ACC112 (cell line): ENCODE measurements around the gene IFRD2.
A peak's percentile ranks its signal among the peaks of the same experiment; 100 is the strongest.

Source experiments
- H2AFZ ChIP-seq: fragments of 200-600 bp; sonication (generic); one replicate; pipeline ENCODE4 v1.6.0; 2017; ENCODE audit warnings: antibody characterized with exemption, low read length; ENCODE audit not compliant: unreplicated experiment
- H3K27ac ChIP-seq: fragments of 200-600 bp; sonication (generic); 2 replicates; pipeline ENCODE4 v1.5.1; 2014; ENCODE audit warnings: low read depth, mild to moderate bottlenecking, antibody characterized with exemption, low read length, moderate library complexity
- H3K27me3 ChIP-seq: fragments of 200-600 bp; sonication (generic); 2 replicates; pipeline ENCODE4 v1.6.1; 2014; ENCODE audit warnings: mild to moderate bottlenecking, antibody characterized with exemption, low read length, moderate library complexity, mixed read lengths; ENCODE audit not compliant: insufficient read depth
- H3K36me3 ChIP-seq: fragments of 200-600 bp; sonication (generic); 2 replicates; pipeline ENCODE4 v1.6.1; 2016; ENCODE audit warnings: mild to moderate bottlenecking, antibody characterized with exemption, low read length, moderate library complexity, mixed read lengths; ENCODE audit not compliant: insufficient read depth
- H3K4me1 ChIP-seq: fragments of 200-600 bp; sonication (generic); one replicate; pipeline ENCODE4 v1.6.1; 2016; ENCODE audit warnings: low read length, mixed read lengths; ENCODE audit not compliant: insufficient read depth, unreplicated experiment, control insufficient read depth
- H3K4me3 ChIP-seq: fragments of 200-600 bp; sonication (generic); 2 replicates; pipeline ENCODE4 v1.5.1; 2014; ENCODE audit warnings: mild to moderate bottlenecking, low read depth, low read length
- H3K79me2 ChIP-seq: fragments of 200-600 bp; sonication (generic); one replicate; pipeline ENCODE4 v1.6.0; 2016; ENCODE audit warnings: low read length; ENCODE audit not compliant: control insufficient read depth, unreplicated experiment, insufficient read depth

The IFRD2 gene

GRCh38 chr3:50270422-50271224, 21.6 kb downstream of the IFRD2 start:
- Histone ChIP-seq H3K4me1 (peaks cover 26% of the 10 kb centered on the region), H3K79me2 (no peaks in the 10 kb centered on the region), H3K27me3 (peaks cover 18% of the 10 kb centered on the region), H2AFZ (no peak overlapping the region), H3K4me3 (no peak overlapping the region), H3K36me3 (no peaks in the 10 kb centered on the region), H3K27ac (no peak overlapping the region)

DNA sequence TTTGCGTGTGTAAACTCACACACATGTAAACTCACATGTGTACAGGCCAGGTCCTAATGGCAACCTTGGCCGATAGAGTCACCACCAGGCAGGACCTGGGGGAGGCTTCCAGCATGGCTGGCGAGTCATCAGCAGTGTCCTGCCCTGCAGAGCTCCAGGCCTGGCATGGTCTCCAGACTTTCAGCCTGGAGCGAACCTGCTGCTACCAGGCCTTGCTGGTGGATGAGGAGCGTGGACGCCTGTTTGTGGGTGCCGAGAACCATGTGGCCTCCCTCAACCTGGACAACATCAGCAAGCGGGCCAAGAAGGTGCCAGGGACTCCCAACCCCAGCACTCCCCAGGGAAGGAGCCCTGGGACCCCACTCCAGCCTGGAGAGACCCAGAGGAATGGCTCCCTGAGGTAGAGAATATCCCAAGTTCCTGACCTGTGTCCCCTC, 22.2 kb downstream of the IFRD2 start:
- Histone ChIP-seq H3K36me3 (no peaks in the 10 kb centered on the region), H2AFZ (no peak overlapping the region), H3K27me3 (peaks cover 14% of the 10 kb centered on the region), H3K27ac (no peak overlapping the region), H3K4me1 (peaks cover 30% of the 10 kb centered on the region), H3K4me3 (peak overlapping the region; percentile 39; the same call in 1 of the 2 replicates), H3K79me2 (no peaks in the 10 kb centered on the region)

DNA sequence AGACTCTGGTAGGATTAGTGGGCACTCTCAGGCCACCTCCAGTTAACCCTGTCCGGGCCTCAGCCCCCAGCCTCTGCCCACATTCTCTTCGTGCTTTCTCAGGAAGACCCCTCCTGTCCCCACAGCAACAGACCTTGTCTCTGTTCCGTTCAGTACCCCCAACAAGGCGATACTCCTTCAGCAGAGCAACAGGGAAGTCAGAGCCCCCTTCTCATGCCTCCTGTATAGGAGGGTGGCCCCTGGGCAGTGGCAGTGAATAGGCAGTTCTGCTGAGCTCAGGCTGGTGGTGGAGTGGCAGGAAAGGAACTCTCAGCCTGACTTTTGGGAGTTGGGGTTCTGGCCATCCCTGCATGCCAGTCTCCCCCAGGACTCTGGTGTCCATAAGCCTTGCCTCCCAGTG, 22.8 kb downstream of the IFRD2 start:
- Histone ChIP-seq H3K36me3 (no peaks in the 10 kb centered on the region), H3K79me2 (no peaks in the 10 kb centered on the region), H3K4me1 (peaks cover 36% of the 10 kb centered on the region), H3K4me3 (peak overlapping the region; percentile 39; the same call in 1 of the 2 replicates), H3K27me3 (peaks cover 10% of the 10 kb centered on the region), H2AFZ (no peak overlapping the region), H3K27ac (no peak overlapping the region)

GRCh38 chr3:50268703-50269451, 23.4 kb downstream of the IFRD2 start, which contains the start of gene SEMA3B:
SEMA3B (plus strand) TSS chr3:50269147; CDS start chr3:50269241, 94 bp downstream.
- Histone ChIP-seq H3K27me3 (peaks cover 7% of the 10 kb centered on the region), H3K4me3 (peak within 1 kb of the TSS; percentile 39; the same call in 1 of the 2 replicates), H3K27ac (no peak within 1 kb of the TSS), H3K4me1 (peaks cover 41% of the 10 kb centered on the region), H2AFZ (no peak within 1 kb of the TSS), H3K36me3 (no peaks in the 10 kb centered on the region), H3K79me2 (no peaks in the 10 kb centered on the region)

DNA sequence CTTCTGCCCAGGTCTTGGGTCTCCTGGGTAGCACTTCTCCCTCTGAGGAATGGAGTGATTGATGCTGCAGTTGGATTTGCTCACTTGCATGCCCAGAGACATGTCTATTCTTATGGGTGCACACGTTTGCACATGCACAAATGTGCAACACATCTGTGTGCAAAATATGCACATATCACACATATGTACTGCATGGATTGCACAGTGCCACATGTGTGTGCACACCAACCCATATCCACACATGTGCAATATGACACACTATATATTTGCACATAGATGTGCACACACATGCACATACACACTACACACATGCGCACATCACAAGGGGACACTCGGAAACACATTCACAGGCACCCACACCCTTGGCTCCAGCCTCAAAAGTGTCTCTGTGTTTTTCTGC, 24.0 kb downstream of the IFRD2 start:
- Histone ChIP-seq H3K4me1 (peaks cover 45% of the 10 kb centered on the region), H3K79me2 (no peaks in the 10 kb centered on the region), H3K27ac (no peak overlapping the region), H2AFZ (no peak overlapping the region), H3K36me3 (no peaks in the 10 kb centered on the region), H3K4me3 (no peak overlapping the region), H3K27me3 (0 out of 2 replicates have a peak, but pooled peaks cover under 1% of the 10 kb centered on the region)

DNA sequence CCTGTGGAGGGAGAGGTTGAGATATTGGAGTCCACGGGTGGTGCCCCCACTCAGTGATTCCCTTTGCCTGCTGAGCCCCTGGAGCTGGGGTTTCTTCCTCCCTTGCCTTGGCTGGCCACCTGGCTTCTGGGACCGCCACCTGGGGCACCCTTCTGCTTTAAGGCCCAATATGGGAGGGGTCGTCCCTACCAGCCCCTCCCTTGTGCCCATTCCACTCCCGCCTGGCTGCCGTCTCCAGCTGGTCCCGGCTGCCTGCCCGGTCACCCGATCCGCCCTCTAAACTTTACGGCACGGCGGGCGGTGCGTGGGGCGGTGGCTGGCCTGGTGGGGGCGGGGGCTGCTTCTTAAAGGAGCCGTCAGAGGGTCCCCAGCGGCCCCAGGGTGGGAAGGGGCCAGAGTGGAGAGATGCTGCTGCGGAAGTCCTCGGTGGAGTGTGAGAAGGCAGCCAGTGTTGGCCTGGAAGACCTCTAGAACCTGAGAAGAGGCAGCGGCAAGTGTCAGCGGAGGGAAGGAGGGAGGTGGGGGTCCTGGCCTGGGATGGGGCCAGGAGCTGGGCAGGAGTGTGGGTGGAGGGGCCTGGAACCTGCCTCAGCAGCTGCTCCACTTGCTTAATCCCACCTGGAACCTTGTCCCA, 24.8 kb downstream of the IFRD2 start:
- Histone ChIP-seq H3K27me3 (no peaks in the 10 kb centered on the region), H3K4me3 (peak overlapping the region; percentile 61), H2AFZ (no peak overlapping the region), H3K79me2 (no peaks in the 10 kb centered on the region), H3K36me3 (no peaks in the 10 kb centered on the region), H3K27ac (no peak overlapping the region), H3K4me1 (peaks cover 45% of the 10 kb centered on the region)

DNA sequence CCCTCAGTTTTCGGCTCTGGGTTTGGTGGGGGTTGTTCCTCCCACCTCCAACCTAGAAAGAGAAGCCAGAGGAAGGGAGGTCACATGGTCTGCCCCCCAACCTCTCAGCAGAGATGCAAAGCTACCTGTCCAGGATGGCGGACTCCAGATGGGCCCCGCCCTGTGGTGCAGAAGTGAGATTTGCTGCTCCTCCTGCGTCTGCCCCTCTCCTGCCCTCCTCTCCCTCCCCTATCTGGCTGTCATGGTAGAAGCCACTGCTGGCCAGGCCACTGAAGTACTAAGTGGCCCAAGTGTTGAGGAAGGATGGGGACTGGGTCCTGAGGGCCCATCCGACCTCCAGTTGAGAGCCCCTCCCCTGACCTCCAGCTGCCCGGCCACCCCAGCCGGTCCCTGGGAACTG, 25.4 kb downstream of the IFRD2 start:
- H3K79me2 ChIP-seq = no peaks in the 10 kb centered on the region
- no peak overlapping the region for H2AFZ ChIP-seq
- H3K4me1 ChIP-seq = peaks cover 45% of the 10 kb centered on the region
- no peaks in the 10 kb centered on the region for H3K36me3 ChIP-seq
- peak overlapping the region; percentile 61 for H3K4me3 ChIP-seq
- no peaks in the 10 kb centered on the region for H3K27me3 ChIP-seq
- no peak overlapping the region for H3K27ac ChIP-seq

GRCh38 chr3:50266017-50266416, 26.2 kb downstream of the IFRD2 start:
- peaks cover 46% of the 10 kb centered on the region for H3K4me1 ChIP-seq
- H3K27me3 ChIP-seq = no peaks in the 10 kb centered on the region
- no peak overlapping the region for H2AFZ ChIP-seq
- no peaks in the 10 kb centered on the region for H3K36me3 ChIP-seq
- no peaks in the 10 kb centered on the region for H3K79me2 ChIP-seq
- H3K4me3 ChIP-seq = no peak overlapping the region
- H3K27ac ChIP-seq = no peak overlapping the region

GRCh38 chr3:50265571-50265970, 26.7 kb downstream of the IFRD2 start:
- no peak overlapping the region for H3K27ac ChIP-seq
- H2AFZ ChIP-seq = no peak overlapping the region
- H3K27me3 ChIP-seq = no peaks in the 10 kb centered on the region
- H3K4me1 ChIP-seq = peaks cover 47% of the 10 kb centered on the region
- no peaks in the 10 kb centered on the region for H3K79me2 ChIP-seq
- H3K4me3 ChIP-seq = no peak overlapping the region
- no peaks in the 10 kb centered on the region for H3K36me3 ChIP-seq

DNA sequence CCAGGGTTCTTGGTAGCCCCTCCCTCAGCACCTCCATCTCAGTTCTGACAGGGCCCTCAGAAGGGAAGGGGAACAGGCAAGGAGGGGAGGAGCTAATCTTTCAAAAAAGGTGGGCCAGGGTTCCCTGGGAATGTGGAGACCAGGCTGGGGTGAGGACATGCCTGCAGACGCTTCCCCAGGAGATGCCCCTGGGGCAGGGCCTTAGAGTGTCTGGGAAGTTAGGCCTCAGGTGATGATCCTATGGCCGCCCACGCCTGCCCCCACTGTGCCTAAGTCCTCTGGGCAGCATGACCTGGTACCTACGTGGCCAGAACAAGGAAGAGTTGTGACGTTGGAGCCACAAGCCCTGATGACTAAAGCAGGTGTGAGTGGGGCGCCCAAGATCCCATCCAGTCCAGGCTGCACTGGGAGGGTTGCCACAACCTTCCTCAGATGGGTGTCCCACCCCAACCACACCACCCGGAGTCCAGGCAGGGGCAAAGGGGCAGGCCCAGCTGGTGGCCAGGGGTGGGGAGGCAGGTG, 27.2 kb downstream of the IFRD2 start:
- Histone ChIP-seq H3K79me2 (no peaks in the 10 kb centered on the region), H3K4me1 (peaks cover 46% of the 10 kb centered on the region), H3K36me3 (no peaks in the 10 kb centered on the region), H2AFZ (no peak overlapping the region), H3K27ac (no peak overlapping the region), H3K27me3 (no peaks in the 10 kb centered on the region), H3K4me3 (no peak overlapping the region)
